ENCODE data around the gene PGBD4.

Gene PGBD4

DNA sequence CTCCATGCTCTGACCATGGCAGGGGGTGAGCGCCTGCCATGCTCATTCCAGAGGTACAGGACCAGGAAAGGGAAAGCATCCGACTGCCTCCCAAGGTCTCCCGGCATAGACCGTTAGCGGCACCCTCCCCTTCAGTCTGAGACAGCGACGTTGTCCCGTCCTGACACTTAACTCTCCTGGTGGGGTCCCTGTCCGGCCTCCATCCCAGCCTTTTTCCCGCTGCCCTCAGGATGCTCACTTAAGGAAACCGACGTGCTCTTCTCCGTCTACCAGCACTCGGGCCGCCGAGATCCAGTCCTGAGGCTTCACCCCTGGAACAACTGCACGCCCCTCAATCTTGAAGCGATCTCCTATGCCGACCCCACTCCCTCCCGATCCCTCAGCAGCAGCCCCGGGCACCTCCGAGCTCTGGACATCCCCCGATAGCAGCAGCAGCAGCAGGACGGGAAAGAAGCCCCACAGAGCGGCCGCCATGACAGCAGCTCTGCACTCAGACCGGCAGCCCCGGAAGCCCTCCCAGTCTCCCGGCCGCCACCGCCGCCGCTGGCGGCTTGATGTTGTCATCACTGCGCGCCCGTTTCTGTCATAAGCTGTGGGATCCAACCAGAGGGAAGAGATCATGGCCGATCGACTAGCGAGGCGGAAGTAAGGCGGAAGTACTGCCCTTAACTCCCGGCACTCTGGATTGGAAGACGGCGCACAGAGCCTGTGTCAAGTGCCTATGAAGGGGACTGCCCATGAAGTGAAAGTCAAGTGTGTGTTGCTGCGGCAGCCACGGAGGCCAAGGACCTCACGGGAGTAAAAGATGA, at the start of gene PGBD4, which contains the start of gene EMC7:
Gene PGBD4, plus strand, starts transcription at position 718 of the 809 bp plus-strand sequence. CDS start 449 bp downstream, outside the sequence.
Gene EMC7, minus strand, starts transcription at position 497 of the 809 bp plus-strand sequence. Its CDS starts 23 bp downstream, at position 474.
- peak; percentile 97 to 98 for DNase-seq (ENCODE audit: low read depth in 2 of 2)

- DNase-seq (ENCODE audit: low read depth in 2 of 2) = no peak
These were observed 47.7 kb upstream of the PGBD4 start for GRCh38 chr15:34054081-34054707.

GRCh38 chr15:34055868-34056595, 45.9 kb upstream of the PGBD4 start:
- DNase-seq (ENCODE audit: low read depth in 2 of 2) = no peak

DNA sequence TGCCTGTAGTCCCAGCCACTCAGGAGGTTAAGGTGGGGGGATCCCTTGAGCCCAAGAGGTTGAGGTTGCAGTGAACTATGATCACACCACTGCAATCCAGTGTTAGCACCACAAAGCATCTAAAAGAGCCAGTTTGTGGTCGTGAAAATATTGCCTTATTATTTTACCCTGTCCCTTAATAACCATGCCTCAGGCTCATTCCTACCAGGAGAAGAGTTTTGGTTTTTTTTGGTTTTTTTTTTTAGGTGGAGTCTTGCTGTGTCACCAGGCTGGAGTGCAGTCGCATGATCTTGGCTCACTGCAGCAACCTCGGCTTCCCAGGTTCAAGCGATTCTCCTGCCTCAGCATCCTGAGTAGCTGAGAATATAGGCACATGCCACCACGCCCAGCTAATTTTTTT, 45.0 kb upstream of the PGBD4 start:
- DNase-seq (ENCODE audit: low read depth in 2 of 2) = no peak

DNA sequence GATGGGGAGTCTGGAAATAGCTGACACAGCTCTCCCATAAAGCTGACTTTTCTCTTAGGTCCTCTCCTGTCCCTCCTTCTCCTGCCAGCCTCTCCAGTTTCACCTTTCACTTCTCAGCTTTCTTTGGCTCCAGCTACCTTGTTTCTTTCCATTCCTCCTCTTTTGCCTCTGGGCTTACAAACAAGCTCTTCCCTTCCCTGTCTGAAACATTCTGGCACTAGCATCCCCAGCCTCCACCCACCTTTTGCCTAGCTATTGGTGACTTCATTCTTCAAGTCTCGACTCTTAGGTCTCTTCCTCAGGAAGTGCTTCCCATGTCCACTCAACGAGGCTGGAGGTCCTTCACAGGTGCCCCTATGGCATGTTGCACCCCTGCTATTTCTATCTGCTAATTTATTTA, 42.4 kb upstream of the PGBD4 start:
- no peak for DNase-seq (ENCODE audit: low read depth in 2 of 2)

DNA sequence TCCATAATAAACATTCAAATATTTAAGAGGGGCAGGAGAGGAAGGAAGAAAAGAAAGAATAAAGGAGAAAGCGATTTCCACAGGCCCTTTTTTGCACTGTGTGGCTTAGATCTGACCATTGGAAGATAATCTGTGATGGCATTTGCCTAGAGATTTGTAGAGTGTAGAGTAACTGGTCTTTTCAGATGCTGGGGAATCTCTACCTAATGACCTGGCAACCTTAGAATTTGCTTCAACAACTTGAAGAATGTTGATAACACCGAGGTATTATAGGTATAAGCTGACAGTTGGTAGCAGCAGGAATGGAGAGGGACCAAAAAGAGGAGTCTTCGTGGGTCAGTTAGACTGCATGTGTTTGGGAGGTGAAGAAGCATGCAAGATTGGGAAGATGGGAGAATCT, 41.9 kb upstream of the PGBD4 start:
- no peak for DNase-seq (ENCODE audit: low read depth in 2 of 2)

DNA sequence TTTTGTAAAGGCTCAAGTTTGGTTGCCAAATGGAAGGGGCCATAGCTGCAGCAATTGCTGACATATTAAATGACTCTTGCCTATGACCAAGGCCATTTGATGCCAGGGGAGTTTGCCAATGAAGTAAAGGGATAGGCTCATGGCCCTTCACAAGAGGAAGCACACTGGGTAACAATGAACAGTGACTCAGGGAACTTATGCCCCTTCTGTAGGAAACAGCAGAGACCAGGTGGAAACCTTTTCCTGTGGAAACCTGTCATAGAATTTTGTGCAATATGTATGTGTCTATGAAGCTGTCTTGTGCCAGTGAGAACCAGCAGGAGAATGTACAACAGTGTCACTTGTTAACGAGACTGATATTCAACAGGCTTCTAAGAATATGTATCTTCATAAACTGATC, 37.4 kb upstream of the PGBD4 start:
- DNase-seq (ENCODE audit: low read depth in 2 of 2) = no peak

DNA sequence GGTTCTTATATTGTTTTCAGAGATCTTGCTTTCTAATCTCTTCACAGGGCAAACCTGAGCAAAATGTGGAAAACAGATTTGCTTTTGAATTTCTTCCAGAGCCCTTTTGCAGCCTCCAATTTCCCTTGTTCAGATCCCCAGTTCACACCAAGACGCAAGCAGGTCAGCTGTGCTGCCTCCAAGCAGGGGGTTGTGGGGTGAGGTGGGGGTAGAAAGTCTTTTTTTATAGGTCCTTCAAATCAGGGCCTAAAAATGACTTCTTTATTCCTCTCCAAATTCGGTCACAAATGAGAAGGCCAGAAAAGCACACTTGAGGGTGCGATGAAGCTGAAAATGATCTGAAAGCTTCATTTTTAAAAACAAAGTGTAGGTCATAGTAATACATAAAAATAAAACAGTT, 36.6 kb upstream of the PGBD4 start:
- DNase-seq (ENCODE audit: low read depth in 2 of 2) = no peak

DNA sequence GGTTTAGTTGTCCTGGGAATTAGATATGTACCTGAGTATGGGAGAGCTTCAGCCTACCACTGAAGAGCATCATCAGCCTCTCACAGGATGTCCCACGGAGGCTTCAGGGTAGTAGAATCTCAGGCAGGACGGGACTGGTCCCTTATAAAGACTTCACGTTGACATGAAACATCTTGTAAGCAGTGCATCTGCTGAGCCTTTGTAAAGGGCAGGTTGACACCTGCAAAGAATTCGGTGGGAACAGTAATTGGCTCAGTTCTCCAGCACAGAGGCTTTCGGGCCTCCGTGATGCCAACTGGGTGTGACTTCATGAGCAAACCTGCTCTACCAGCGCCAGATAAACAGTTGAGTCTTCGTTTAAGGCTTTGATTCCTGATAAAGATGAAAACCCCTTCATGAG, 35.9 kb upstream of the PGBD4 start:
- no peak for DNase-seq (ENCODE audit: low read depth in 2 of 2)

DNA sequence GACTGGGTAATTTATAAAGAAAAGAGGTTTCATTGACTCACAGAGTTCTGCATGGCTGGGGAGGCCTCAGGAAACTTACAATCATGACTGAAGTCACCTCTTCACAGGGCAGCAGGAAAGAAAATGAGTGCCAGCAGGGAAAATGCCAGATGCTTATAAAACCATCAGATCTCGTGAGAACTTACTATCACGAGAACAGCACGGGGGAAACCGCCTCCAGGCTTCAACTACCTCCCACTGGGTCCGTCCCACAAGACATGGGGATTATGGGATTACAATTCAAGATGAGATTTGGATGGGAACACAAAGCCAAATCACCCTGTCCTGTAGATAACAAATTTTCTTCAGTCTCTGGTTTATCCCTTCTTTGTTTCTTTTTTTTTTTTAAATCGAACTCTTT, 31.9 kb upstream of the PGBD4 start:
- no peak for DNase-seq (ENCODE audit: low read depth in 2 of 2)

GRCh38 chr15:34076785-34077184, 25.1 kb upstream of the PGBD4 start:
- no peak for DNase-seq (ENCODE audit: low read depth in 2 of 2)

DNA sequence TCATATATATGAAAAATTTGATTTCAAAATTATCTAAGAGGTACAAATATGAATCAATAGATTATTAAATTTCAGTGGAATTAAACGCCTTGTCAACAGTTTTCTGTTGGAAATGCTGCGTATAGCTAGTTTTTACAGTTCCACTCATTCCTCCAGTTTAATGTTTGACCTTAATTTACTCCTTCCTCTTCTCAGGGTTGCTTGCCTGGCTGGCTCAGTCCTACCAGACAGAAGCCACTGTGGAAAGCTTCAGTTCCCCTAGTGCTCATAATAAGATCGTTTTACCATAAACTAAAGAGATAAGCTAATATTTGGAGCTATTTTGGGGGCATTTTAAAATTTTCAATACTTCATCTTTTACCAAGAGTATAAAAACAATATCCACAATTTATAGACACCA, 23.0 kb upstream of the PGBD4 start:
- DNase-seq (ENCODE audit: low read depth in 2 of 2) = no peak

DNA sequence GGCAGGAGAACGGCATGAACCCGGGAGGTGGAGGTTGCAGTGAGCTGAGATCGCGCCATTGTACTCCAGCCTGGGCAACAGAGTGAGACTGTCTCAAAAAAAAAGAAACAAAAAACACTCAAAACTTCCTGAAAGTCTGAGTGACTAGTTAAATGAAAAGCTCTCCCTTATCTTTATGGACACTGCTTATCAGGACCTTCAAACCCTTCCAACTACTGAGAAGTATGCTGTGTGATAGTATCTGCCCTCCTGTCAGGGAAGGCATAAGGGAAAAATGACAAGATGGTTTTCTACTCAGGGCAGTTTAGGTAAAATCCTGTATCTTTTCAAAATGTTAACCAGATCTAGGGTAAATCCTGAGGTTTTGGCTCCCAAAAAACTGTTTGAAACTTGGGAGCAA, 22.0 kb upstream of the PGBD4 start:
- no peak for DNase-seq (ENCODE audit: low read depth in 2 of 2)

- no peak for DNase-seq (ENCODE audit: low read depth in 2 of 2)
These were observed 17.8 kb upstream of the PGBD4 start for GRCh38 chr15:34084086-34084485.

DNA sequence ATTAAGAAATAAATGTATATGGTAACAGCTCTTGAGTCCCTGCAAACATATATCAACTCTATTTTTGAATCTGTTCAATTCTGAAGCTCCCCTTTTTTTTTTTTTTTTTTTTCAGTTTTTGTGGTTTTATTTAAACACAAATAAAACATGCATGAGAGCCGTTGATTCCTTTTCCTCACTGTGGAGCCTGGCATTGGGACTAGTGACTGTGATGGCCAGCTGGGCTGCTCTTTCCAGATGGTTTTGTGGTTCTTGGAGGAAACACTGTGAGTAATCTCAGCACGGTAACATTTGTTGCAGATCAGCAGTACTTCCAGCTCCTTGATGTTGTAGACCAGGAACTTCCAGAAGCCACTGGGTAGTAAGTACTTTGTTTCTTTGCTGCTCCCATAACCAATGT, 16.1 kb upstream of the PGBD4 start:
- no peak for DNase-seq (ENCODE audit: low read depth in 2 of 2)

GRCh38 chr15:34099914-34100313, 2.0 kb upstream of the PGBD4 start:
- DNase-seq (ENCODE audit: low read depth in 2 of 2) = no peak

- DNase-seq (ENCODE audit: low read depth in 2 of 2) = no peak
These were observed 467 bp downstream of the PGBD4 start for GRCh38 chr15:34102175-34102925.

GRCh38 chr15:34106423-34106822, 4.5 kb downstream of the PGBD4 start:
- DNase-seq (ENCODE audit: low read depth in 2 of 2) = no peak

GRCh38 chr15:34107315-34107714, 5.4 kb downstream of the PGBD4 start:
- DNase-seq (ENCODE audit: low read depth in 2 of 2) = no peak

GRCh38 chr15:34109797-34110663, 8.1 kb downstream of the PGBD4 start:
- DNase-seq (ENCODE audit: low read depth in 2 of 2) = no peak

- DNase-seq (ENCODE audit: low read depth in 2 of 2) = no peak
These were observed 9.6 kb downstream of the PGBD4 start for GRCh38 chr15:34111488-34111887.
